ENCODE results near the gene MTHFD2L.
"Not testable (repeated sequence)": the region's sequence is repeated elsewhere in the genome, so short reads cannot be mapped to it uniquely, and the experiment has no call there.

MTHFD2L gene

DNA sequence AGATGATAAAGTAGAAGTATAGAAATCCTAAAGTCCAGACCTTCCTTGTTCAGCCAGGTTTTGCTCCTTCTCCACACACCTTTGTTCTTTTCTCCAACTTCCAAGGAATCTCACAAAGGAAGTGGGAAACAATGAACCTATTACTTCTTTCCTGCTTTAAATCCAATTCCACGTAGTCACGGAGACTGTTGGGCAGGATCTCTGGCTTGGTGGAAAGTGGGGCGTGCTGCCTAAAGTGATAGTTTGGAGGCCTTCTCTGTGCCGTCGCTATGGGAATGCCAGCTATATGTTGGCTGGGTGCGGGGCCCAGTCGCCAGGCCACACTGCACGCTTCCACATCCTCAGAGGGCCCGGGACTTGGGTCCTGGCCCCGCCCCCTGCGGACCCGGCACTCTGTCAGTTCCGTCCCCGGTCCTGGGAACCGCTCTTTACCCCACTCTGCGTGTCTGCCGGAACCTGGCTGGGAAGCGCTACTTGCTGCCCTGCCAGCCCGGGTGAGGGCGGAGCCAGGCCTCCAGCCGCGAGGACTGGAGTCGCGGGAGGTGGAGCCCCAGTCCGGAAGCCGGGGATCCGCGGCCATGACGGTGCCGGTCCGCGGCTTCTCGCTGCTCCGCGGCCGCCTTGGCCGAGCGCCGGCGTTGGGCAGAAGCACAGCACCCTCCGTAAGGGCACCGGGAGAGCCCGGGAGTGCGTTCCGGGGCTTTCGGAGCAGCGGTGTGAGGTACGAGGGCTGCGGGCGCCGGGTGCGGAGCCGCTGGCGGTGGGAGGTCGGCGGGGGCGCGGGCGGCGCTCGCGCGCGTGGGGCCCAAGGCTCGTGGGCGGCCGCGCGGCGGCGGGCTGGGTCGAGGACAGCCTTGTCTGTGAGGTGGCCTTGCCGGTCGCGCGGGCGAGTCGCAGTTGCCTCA, at the start of gene MTHFD2L:
TSS of gene MTHFD2L (plus strand) at position 558 of the 905 bp plus-strand sequence. CDS start at position 579, 21 bp downstream.
- DNase-seq = peak; percentile 98

DNA sequence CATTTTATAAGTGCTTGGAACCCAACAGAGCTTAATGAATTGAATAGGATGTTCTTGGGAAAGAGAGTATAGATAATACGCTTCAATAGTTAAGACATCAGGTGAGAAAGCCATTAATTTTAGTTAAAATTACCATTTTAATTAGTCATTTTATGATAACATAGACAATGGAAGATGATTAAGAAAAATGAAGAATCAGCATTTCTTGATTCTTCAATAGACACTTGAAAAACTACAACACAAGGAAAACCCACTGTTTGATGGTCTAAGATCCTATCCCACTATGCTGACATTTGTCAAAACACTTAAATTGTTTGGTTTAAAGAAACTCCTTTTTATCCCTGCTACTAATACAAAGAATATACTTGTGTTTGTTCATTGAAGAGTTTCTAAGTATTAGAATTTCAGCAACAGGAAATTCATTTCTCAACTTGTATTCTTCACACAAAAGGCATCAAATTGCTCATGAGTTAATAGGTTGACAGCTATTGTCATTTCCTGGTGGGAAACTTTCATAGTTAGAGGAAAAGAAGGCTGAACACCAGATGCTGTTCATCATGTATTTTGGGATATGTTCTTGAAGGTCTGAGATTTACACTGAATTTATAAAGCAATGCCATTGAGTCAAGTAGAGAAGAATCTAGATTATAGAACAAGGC, 49.3 kb upstream of the MTHFD2L start:
- DNase-seq = no peak

DNA sequence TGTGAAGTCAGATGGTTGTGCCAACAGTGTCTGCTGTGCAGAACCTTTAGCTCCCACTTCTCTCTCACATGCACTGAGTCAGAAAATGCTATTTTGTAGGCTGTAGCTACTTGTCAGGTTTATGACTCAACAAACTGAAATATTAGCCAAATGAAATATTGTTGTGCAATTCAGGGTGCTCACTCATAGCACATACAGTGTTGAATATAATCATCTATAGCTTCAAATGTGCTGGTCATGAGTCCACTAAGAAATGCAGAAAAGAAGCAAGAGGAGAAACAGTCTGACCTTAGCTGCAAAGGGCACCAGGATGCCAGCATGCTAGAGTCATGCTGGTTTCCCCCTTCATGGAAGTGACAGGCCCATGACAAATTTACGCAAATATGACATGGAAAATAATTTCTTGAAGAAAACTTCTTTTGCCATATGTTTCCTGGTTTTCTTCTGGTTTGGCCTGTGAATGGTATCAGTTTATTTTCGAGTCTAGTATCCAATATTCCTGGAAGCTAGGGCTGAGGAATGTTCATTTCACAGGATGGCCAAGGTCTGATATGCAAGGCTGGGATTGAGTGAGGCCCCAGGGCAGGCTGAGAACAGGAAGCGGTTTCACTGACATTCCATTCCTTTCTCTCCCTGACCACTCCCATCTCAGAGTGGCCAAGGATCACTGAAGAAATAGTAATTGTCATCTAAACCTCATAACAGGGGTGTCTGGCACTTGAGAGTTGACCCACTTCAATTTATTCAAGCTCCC, 48.6 kb upstream of the MTHFD2L start:
- DNase-seq = no peak

DNA sequence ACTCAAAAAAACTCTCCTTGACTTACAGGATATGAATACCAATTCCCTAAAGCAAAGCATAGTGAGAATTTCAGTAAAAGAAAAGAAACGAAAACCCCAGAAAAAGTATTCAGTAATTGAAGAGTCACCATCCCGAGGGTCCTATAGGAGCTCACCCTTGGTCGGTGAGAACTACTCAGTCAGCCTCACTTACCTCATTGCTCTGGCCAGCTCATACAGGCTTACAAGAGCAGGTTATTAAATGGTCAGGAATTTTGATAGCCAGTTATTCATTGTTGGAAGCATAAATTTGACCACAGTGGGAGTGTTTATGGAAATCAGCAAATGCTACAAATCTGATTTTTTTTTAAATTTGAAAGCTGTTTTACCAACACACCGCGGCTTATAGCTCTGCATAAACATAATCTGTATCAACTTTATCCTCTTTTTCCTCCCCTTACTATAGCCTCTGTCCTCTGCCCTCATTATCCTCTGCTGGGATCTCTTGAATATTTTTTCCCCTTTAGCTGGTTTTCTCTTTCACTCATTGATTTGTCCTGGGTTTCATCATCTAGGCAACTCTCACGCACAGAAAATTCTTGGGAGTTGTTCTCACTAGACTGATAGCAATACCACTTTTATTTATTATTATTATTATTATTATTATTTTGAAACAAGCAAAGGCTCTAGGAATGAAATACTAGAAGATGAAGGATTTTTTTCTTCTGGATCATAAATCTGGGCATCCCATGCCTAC, 47.9 kb upstream of the MTHFD2L start:
- DNase-seq = no peak

DNA sequence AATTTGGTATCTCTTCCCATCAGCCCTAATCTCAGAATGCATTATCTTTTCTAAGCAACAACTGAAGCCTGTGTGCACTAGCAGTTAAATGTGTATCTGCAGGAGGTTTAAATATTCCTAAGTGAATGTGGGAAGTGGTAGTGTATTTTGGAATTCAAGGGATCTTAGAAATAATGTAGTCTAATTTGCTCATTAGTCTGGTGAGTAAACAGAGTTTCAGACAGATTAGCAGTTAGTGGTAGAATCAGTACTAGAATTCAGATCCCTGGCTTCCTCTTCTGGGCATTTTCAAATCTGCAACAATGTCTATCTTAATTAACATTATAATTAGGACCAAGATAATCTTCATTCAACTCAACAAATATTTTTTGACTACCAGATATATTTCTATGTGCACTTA, 47.2 kb upstream of the MTHFD2L start:
- DNase-seq = no peak

DNA sequence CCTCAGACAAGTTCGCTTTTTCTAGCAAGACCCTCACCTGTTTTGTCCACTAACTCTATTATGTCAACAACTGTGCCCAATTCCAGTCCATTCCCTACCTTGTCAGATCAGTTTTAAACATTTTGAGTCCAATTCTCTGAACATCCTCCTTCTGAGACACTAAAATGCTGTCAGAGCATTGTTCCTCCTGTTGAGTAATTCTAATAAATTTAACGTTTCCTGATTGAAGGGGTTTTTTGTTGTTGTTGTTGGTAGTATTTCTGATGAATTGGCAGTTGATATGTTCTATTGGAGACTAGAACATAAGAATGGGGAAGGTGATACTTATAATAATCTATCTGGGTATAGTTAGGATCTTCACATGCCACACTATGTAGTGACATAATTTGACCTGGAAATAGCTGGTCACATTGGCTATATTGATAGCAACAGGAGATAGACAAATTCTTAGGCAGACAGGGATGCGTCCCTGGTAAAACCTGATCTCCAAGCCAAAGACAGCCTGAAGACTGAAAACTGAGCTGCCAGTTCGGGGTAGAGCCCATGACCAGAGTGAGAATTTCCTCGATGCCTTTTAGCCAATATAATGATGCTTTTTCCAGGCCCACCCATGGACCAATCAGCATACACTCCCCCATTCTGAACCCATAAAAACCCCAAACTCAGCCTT, 46.5 kb upstream of the MTHFD2L start:
- DNase-seq = no peak

DNA sequence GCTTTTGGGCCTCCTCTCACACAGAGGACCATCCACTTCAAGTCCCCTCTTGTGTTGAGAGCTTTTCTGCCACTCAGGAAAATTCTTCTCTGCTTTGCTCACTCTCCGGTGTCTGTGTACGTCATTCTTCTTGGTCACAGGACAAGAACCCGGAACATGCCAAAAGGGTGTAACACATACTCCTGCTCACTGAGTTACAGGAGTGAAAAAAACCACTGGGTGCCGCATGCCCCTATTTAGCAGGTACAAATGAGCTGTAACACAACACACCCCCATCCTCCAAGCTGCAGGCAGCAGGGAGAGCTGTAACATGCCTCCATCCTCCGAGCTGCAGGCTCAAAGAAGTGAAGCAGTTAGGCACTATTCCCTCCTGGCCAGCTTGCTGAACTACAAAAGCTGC, 45.9 kb upstream of the MTHFD2L start:
- DNase-seq = no peak

DNA sequence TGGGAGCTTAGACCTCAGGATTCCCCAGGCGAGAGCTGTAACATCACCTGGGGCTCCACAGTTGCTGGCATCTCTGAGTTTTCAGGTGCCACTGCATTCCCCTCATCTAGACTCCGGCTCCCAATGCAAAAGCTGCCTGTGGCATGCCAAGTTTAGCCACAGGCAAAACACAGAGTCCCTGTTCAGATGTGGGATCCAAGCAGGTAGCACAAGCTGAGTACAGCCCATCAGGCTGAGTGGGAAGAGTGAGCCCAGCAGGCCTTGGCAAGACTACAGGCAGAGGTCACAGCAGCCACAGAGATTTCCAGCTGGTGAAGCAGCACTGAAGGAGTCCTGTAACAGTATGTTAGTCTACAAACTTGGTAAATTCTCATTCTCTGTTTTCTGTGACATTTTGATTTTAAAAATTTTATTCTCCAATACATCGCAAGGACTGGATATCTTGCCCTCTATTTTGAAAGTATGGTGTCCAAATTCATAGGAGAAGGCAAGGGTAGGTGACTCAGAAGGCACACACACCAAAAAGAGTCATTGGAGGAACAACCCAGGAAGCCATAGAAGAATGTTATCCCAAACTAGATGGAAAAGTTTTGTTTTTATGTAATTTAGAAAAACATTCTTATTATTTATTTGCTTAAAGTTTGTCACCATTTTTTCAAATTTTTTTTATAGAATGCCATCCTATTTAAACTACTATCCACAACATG, 45.4 kb upstream of the MTHFD2L start:
- no peak for DNase-seq

DNA sequence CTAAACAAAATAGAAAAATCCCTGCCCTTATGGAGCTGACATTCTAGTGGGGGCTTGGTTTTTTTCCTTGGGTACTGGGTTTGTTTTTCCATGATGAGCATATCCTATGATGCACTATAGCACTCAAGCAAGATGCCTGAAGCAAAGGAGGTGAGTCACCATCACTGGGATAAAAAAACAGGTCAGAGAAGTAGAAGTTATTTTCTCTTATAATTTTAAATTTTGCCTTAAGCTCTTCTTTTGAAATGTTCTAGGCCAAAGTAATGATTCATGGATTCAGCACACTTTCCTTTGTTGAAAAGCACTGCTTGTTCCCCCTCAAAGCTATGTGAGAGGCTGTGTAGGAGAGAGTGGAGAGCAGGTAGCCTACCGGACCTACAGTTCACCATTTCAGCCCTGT, 43.7 kb upstream of the MTHFD2L start:
- no peak for DNase-seq

DNA sequence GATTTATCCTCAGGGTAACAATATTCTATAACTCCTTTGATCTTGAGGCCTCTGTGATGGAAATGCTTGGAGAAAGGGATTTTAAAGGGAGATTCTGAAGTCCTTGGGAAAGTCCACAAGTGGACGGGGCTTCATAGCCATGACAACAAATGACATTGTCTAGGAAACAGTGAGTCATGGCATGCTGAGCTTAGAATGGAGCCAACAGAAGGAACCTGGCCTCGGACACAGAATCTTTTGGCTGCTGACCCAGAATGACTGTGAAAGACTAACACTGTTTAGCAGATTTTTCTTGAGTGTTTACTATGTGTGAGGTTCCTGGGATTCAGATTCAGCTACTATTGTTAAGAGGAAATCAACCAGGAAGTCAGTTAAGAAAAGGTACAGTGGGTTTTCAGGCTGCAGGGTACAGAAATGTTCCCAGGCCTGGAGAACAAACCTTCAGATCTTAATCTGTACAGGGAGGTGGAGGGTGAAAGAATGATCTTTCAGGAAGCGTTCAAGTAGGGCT, 40.8 kb upstream of the MTHFD2L start:
- no peak for DNase-seq

DNA sequence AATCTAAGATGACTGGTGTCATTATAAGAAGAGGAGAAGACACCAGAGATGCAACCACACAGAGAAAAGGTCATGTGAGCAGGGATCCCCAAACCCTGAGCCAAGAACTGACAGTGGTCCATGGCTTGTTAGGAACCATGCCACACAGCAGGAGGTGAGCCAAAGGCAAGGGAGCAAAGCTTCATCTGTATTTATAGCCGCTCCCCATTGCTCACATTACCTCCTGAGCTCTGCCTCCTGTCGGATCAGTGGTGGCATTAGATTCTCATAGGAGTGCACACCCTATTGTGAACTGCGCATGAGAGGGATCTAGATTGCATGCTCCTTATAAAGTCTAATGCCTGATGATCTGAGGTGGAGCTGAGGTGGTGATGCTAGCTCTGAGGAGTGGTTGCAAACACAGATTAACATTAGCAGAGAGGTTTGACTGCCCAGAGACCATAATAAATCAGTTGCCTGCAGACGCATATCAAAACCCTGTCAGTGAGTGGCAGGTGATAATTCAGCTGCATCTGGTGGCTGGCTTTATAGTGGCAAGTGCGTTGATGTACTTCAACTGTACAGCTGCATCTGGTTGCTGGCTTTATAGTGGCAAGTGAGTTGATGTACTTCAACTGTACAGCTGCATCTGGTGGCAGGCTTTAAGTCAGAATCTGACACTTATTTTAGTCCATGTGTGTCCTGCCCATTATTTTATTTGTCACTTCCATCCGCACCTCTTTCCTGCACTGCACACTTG, 39.1 kb upstream of the MTHFD2L start:
- no peak for DNase-seq

DNA sequence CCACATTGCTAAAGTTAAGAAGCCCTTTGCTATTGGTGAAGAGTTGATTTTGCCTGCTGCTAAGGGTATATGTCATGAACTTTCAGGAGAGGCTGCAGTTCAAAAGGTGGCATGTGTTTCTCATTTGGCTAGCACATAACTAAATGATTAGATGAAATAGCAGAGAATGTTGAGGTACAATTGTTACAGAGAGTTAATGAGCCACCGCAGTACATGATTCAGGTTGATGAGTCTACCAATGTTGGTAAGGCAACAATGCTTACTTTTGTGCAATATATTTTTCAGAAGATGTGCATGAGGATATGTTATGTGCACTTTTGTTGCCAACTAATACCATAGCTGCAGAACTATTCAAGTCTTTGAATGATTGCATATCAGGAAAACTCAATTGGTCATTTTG, 37.8 kb upstream of the MTHFD2L start:
- DNase-seq = no peak

DNA sequence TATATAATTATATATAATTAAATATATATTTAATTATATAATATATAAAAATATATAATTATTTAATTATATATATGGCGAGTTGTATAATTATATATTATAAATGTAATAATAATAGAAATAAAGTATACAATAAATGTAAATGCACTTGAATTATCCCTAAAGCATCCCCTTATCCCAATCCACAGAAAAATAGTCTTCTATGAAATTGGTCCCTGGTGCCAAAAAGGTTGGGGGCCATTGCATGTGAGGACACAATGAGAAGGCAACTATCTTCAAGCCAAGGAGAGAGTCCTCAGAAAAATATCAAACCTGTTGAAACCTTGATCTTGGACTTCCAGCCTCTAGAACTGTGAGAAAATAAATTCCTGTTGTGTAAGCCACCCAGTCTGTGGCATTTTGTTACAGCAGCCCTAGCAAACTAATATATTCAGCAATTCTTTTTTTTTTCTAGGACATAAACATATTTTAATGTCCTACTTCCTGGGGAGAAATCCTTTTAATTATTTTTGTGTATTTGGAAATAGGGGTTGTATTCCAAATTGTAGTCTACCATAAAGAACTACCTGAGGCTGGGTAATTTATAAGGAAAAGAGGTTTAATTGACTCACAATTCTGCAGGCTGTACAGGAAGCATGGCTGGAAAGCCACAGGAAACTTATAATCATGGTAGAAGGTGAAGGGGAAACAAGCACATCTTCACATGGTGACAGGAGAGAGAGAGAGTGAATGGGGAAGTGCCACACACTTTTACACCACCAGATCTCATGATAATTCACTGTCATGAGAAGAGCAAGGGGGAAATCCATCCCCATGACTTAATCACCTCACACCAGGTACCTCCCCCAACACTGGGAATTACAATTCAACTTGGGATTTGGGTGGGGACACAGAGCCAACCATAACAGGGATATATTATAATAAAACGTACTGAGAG, 36.0 kb upstream of the MTHFD2L start:
- no peak for DNase-seq

DNA sequence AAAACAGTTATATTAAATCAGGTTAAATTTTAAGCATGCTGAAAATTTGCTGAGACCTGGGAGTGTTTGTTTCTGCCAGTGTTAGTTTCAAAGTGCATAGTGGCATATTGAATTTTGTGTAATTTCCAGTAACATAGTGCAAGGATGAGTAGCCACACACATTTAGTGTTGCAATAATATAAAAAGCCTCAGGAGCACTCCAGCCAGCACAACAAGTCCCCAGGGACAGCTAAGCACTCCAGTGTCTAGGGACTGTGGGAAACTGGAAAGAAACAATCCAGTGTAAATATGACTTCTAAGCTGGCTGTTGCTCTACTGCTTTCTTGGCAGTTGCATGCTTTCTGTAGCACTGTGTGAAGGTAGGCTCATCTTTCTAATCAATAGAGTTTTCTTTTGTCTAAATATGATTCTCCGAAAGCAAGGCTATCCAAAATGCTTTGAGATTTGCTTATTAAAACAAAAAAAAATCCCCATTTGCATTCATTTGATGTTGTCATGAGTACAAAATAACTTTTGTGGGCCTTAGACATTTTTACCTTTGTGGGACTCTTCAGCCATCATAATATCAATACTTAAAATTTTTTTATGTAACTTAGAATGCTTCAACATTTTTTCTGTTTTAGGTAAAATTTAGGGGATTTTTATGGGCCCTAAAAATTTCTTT, 34.7 kb upstream of the MTHFD2L start:
- DNase-seq = peak; percentile 75

DNA sequence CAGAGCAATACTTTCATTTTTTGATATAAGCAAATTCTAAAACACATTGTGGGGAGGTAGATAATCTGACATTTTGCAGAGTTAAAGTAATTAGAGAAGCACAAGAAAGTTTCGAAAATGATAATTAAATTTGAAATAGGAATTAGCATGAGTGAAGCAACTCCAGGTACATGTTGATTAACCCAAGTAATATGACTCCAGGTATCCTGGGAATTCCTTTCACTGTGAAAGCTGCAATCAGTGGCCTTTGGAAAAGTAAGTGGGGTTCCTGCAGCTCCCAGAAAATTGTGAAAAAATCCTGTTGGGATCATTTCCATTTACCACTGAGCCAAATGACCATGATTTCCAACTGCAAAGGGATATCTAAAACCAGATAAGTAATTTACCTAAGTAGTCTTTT, 32.9 kb upstream of the MTHFD2L start:
- DNase-seq = no peak

DNA sequence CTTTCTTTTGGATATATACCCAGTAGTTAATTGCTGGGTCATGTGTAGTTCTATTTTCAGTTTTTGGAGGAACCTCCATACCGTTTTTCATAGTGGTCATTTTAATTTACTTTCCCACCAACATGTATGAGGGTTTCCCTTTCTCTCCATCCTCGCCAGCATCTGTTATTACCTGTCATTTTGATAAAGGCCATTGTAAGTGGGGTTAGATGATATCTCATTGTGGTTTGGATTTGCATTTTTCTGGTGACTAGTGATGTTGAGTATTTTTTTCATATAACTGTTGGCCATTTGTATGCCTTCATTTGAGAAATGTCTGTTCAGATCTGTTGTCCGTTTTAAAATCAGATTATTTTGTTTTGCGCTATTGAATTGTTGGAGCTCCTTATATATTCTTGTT, 30.2 kb upstream of the MTHFD2L start:
- no peak for DNase-seq

DNA sequence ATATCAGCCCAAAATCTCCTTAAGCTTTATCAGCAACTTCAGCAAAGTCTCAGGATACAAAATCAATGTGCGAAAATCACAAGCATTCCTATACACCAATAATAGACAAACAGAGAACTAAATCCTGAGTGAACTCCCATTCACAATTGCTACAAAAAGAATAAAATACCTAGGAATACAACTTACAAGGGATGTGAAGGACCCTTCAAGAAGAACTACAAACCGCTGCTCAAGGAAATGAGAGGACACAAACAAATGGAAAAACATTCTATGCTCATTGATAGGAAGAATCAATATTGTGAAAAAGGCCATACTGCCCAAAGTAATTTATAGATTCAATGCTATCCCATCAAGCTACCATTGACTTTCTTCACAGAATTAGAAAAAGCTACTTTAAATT, 27.1 kb upstream of the MTHFD2L start:
- DNase-seq = not testable (repeated sequence)

DNA sequence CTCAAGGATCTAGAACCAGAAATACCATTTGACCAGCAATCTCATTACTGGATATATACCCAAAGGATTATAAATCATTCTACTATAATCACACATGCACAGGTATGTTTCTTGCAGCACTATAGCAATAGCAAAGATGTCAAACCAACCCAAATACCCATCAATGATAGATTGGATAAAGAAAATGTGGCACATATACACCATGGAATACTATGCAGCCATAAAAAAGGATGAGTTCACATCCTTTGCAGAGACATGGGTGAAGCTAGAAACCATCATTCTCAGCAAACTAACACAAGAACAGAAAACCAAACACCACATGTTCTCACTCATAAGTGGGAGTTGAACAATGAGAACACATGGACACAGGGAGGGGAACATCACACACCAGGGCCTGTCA, 25.7 kb upstream of the MTHFD2L start:
- not testable (repeated sequence) for DNase-seq

DNA sequence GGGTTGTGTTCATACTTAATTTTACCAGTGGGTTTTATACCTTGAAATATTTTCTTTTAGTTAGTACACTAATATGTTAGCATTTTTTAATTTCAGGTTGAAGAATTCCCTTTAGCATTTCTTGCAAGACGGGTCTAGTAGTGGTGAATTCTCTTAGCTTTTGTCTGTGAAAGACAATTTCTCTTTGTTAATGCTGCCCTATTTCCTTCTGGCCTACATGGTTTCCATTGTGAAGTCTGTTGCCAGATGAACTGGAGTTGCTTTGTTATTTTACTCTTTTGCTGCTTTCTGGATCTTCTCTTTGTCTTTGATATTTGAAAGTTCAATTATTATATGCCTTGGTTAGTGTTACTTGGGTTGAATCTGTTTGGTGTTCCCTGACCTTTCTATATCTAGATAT, 25.0 kb upstream of the MTHFD2L start:
- no peak for DNase-seq

All from NCI-H82 (cell line).